HG02943 (cell line): ENCODE results near the gene TECPR2.

Experiments used
- ATAC-seq: cut with Tn5 transposase; IDR thresholded peaks from one replicate; pipeline ENCODE4 v1.9.1; 2021; ENCODE audit warnings: mild to moderate bottlenecking, low read depth, moderate library complexity; ENCODE audit not compliant: unreplicated experiment

The TECPR2 gene

DNA sequence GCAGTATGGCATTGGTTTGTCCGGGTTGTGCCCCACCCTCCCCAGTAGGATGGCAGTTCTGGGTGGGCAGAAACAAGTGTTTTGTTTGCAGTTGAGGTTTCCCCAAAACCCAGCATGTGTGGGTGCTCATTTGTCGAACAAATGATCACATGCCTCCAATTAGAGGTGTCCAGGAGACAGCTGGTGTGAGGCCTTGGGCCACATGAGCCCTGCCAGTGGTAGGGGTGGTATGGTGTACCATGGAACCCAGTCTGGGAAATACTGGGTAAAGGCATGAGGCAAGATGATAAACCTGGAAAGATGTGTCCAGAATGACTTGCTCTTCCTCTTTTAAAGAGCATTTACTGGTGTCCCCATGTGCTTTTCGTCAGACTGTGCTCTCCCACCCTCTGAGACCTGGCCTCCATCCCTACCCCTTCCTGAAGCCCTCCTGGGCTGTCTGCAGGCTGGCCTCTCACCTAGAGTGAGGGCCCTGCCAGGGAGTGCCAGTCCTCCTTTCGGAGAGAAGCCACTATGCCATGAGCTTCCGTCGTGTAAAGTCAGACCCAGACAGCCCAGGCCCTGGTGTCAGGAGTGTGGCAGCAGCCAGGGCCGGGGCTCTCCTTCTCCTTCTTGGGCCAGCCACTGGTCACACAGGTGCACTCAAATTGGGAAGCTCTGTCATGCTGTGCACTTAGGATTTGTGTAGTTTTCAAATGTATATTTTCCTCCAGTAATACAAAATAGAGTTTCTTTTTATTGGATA is 129.2 kb downstream of the TECPR2 start:
- no peak for ATAC-seq

DNA sequence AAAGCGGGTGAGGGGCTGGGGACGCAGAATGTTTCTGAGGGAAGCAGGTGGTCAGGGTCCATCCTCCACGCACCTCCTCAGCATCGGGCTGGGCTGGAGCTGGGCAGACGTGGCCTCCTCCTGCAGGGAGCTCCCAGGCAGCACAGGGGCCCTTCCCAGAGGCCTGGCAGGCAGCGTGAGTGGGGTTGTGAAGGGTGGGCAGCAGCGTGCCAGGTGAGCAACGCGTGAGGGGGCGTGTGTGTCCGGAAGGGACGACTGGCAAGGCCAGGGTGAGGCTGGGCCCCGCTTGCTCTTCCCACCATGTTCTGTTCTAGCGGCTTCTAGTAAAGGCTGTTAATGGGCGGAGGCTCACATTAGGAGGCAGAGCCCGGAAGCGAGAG is 129.8 kb downstream of the TECPR2 start:
- ATAC-seq = no peak

DNA sequence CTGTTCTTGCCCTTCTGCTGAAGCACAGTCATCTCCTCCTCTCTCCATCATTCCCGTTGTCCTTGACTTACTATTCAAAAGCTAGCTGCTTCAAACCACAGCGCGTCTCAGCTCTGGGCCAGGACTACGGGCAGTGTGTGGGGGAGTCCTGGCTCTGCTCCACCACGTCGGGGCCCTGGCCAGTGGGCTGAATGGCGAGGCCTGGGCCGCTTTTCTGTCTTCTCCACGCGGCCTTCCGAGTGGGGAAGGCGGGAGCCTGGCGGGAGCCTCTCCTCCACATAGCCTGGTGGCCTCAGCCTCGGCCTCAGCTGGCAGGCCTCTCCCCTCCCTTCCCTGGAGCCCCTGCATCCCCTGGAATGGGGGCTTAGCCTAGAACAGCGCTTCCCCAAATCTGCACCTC is 130.4 kb downstream of the TECPR2 start:
- no peak for ATAC-seq

DNA sequence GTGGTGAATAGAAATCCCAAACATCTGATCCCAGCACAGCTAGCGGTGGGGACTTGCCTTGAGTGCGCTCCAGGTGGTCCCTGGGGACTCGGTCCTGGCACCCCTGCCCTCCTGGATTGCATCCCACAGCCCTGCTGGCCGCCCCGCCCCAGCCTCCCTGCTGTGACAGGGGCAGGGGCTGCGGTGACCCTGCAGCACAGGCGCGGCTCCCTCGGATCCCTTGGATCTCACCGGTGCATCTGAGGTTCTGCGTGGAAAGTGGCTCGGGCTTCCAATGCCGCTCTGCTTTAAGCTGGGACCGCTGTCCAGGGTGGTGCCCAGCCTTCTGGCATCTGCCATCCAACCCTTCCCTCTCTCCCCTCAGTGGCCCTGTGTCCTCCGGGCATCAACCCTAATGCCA is 130.8 kb downstream of the TECPR2 start:
- no peak for ATAC-seq

DNA sequence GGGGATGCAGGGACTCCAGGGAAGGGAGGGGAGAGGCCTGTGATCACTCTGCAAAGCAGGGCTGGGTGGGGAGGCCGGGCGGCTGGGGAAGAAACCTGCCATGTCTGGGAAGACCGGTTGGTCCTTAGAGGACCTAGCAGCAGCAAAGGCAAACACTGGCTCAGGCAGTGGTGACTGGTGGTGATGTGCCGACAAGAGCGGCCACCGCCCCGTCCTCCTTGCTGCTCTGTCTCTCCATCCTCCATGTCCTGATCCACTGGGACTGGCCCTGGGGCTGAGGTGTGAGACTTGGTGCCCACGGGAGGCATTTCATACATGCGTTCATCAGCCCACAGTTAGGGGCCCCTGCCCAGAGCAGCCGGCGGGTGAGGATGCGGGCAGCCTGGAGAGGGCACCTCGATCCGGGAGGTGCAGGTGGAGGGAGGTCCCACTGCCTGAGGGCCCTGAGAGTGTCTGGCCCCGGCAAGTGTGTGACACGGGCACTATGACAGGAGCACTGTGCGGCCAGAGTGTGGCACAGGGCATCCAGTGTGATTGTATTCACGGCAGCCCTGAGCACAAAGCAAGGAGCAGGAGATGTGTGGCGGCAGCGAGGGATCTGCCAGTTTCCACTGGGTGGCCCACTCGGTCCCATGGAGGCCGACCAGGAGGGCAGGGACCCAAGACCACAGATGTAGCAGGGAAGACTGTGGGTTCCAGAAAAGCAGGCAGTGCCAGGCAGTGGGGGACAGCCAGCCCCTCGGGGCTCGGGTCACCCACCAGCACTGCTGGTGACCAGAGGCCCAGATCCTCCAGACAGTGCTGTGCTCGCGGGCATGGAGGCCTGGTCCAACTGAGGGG is 133.0 kb downstream of the TECPR2 start:
- ATAC-seq = no peak

DNA sequence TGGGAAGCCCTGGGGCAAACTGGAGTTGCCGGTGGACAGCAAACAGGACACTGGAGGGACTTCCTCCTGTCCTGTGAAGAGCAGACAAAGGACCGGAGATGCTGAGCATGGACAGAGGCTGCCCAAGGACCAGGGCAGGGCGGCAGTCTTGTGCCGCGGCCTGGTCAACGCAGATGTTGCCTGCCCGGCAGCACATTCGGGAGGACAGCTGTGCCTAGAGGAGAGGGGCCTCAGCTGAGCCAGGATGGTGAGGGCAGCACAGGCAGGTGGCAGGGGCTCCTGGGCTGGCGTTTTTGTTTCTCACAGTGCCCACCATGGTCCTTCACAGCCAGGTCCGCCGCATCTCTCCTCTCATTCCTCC is 133.6 kb downstream of the TECPR2 start:
- no peak for ATAC-seq

DNA sequence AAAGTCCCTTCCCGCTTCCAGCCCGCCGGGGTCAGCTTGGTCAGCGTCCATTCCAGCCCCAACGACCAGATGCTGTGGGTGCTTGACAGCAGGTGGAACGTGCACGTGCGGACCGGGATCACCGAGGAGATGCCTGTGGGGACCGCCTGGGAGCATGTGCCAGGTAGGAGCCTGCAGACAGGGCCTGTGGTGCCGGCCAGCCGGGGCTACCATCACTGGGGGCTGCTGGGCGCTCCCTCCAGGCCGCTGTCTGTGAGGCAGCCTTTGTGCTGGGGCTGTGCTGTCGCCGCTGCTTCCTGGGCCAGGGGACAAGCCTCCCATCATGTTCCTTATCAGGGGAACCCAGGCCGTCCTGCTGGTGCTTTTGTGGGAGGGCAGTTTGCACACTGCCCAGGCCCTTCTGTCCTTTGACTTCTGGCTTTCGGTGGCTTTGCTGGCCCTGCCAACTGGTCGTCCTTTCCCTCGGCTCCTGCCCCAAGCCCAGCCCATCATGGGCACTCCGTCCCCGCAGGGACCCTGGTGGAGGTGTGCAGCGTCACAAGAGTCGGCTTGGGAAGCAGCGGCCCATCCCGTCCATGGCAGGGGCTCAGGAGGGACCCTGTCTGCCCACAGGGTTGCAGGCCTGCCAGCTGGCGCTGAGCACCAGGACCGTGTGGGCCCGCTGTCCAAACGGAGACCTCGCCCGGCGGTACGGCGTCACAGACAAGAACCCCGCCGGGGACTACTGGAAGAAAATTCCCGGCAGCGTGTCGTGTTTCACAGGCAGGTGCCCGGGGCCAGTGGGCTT is 134.4 kb downstream of the TECPR2 start:
- no peak for ATAC-seq

DNA sequence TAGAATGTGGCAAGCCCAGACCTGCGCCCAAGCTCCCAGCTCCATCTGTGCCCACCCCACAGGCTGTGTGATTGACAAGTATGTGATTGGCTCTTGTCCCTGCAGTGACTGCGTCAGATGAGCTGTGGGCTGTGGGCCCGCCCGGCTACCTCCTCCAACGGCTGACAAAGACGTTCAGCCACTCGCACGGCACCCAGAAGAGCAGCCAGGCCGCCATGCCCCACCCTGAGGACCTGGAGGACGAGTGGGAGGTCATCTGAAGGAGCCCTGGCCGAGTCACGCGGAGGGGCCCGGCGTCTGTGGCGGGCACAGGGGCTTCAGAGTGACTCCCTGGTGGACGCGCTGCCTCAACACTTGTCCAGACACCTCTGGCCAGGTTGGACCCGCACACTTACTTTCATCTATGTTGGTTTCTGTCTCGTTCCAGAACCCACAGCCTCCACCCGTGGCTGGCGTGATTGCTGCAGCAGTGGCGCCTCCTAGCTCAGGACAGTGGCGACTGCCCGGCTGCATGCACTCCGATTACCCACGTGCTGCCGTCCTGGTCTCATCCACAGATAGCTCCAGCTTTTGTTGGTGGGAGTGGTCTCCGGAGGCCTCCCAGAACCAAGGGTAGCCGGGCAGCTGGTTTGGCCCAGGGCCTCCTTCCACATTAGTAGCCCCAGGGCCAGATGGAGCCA is 135.4 kb downstream of the TECPR2 start:
- ATAC-seq = no peak

DNA sequence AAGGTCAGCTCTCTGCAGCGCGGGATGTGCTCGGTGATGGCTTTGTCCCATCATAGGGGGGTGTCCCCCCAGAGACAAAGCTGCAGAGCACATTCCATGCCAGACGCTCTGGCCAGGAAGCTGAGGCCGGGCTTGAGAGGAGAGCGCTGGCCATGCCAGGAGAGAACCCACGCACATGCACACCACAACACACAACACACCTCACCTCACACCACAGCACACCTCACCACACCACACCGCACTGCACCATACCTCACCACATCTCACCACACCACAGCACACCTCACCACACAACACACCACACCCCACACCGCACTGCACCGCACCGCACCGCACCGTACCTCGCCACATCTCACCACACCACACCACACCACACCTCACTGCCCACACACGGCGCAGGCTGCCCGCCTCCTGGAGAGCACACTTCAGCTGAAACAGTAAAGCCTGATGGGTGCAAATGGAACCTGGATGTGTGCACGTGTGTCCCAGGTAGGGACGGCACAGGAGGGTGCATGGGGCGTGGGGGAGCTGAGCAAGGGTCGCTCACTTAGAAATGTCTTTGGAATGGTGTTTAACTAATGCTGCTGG is 136.0 kb downstream of the TECPR2 start:
- ATAC-seq = no peak

DNA sequence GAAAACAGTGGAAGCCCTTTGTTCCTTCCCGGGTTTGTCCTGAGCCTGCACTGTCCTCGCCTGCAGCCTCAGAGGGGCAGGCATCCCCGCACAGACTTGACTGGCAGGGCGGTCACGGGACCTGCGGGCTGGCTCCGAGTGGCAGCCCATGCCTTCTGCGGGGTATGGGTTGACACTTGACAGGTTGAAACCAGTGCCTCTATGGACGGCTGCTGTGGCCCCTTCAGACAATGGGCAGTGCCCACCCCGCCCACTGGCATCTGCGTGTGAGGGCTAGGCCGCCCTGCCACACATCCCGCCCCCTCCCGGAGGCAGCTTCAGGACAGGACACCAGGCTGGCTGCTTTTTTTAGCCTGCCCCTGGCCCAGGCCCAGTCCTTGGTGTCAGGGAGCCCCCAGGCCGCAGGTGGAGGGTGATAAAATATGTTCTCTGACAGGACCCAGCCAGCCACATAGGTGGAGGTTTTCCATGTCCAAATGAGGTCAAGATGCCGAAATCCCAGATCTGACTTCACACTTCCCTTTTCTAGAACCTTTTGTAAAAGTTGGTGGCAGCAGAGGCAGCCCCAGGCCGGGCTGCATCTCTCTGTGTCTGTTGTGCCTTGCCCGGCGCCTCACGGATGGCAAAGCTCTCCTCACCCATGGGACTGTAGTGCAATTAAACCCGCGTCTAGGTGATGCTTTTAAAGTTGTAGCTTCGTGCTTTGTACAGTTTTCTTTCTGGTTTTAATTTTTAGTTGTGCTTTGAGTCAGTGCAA is 136.8 kb downstream of the TECPR2 start:
- no peak for ATAC-seq

DNA sequence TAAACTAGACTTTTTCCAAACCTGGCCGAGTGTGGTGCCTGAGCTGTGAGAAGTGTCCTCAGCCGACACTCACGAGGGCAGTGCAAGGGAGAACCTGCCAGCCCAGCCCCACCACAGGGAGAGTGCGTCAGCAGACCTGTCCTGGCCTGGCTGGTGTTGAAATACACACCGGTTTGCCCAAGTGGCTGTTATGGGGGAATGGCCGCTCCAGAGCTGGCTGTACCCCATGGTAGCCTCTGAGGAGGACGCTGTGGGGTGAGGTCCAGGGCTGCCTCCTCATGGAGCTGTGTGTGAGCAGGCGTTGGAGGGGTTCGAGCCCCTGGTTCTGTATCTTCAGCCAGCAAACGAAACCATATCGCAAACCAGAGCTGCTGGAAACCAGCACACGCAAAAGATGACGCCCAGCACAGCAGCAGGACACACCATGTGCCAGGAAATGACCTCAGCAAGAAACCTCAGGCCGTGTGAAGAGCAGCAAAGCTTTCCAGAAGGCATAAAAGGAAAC is 137.5 kb downstream of the TECPR2 start:
- ATAC-seq = no peak

DNA sequence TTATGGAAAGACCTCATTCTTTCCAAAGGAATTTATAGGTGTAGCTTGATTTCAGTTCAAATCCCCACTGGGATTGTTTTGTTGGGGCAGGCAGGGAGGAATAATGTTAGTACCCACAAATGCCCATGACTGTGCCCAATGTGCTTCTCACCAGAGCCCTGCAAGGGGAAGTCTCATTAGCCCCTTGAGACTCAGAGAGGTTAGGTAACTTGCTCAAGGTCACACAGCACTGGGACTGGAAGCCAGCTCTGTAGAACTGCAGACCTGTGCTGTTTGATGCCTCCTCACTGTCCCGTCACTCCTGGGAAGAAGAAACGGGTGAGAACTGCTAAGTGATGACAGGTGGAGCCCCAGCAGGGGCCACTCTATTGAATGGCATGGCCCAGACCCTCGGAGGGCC is 138.0 kb downstream of the TECPR2 start:
- ATAC-seq = no peak

DNA sequence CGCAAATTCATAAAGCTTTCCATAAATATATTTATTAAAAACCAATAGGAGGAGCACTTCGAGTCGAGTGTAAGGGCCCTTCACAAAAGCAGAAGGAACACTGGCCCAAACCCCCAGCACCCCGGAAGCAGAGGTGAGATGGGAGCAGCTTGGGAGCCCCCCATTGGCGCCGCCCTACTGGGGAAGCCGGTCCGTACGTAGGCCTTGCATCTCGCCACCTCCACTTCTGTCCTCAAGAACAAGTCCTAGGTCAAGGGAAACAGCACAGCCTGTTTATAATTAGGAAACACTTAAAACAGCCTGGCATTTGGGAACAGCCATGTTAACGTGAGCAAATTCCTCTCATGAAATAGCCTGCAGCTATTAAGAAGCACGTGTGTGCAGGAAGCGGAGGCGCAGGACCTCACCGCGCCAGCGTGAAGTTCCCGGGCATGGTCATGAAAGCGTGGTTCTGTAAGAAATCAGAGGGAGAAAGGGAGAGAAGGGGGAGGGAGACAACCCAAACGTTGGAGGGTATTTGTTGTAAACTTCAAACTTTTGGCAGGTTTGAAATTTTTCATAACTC is 139.1 kb downstream of the TECPR2 start:
- ATAC-seq = no peak

DNA sequence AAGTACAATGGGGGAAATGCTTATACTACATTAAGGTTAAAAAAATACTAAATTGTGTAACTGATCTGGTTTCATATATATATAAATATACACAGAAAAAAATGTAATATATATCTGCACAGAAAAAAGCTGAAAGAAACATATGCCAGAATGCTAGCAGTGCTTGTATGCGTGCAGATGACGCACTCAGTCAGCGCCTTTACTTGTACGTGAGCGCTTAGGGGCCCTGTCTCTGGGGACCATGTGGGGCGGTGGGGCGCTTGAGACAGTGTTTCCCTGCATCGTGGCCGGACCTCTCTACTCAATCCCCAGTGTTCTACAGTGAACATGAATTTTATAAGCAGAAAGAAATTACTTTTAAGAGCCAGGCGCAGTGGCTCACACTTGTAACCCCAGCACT is 139.8 kb downstream of the TECPR2 start:
- ATAC-seq = no peak

DNA sequence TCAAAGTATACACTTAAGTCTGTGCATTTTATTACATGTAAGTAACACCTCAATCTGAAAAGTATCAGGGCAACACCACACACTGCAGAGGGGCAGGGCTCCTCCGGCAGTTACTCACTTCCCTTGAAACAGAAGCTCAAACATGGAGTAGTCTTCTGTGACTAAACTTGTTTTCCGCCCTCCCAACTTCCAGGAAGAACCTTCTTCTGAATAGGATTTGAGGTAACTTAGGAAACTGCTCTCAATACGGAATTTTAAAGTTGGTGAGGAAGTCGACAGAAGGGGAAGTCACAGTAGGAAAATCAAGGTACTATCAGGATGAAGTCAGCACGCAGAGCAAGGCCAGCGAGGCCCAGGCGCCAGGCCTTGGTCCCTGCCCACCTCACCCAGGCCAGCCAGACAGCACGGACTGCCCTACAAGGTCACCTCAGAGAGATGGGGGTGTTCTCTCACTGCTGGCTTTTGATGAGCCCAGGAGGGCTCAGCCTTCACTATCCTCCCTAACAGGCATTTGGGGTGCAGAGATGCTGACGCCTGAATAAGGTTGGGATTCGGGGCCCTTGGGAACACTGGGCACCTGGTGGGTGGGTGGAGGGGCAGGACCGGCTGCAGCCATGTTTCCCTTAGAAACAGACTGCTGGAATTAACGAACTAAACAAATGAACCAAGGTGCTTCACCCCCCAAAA is 141.0 kb downstream of the TECPR2 start:
- ATAC-seq = no peak

DNA sequence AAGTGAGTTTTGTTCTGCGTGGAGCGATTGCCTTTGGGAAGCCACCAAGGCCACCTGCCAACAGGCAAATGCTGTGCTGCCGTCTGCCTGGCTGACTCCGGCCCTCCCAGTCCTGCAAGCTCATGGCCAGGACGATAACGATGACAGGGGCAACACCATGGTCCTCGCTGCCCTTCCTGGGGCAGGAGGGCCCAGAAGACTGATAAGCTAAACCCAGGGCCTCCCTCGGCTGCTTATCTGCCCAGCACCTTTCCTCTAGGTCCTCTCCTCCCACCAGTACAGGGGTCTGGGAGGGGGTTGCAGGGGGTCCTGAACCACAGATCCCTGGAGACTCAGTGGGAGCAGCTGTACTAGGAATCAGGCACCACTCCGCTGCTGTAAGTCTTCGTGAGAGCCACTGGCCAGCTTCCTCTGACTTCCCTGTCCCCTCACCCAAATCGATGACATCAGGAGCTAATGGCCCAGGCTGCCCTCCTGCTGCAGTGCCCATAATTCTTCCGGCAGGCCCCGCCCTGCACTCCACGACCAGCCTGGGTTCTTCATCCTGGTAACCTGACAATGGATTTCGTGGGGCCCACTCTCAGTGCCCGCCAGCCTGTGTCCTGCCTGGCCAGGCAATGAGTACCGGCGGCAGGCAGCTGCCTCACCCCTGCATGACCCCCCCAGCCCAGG is 141.7 kb downstream of the TECPR2 start:
- no peak for ATAC-seq

DNA sequence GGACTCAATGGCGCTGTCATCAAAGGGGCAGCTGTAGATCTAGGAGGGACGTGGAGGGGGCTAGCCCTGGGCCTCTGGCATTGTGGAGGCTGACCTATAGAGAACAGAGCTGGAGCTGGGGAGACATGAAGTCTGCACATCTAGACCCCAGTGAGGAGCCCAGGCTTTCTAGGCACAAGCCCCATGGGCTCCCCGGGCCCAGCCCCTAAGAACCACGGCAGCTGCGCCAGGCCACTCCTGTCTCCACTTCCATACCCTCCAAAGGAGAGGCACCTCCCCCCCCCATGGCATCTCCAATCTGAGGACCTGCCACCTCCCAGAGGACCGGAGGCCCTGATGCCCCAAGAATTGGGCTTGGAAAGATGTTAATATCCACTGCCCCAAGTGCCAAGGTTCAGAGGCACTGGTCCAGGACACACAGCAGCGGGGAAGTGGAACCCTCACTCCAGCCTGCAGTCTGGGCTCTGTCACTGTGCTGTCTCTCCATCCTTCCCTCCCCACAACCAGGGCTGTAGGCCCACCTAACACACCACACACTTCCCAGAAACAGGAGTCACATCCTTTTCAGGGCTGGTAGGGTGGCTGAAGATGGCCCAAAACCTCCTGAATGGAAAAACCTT is 142.4 kb downstream of the TECPR2 start:
- no peak for ATAC-seq
